NCI-H2107 treated with DMSO at 0.1 percent for 48 hours (cell line): Measurements from ENCODE around the gene EVPL.

Experiments used
- DNase-seq: peaks from one replicate; lab custom pipeline; 2025; ENCODE audit not compliant: unreplicated experiment; lab: John Stamatoyannopoulos, UW

Gene EVPL

DNA sequence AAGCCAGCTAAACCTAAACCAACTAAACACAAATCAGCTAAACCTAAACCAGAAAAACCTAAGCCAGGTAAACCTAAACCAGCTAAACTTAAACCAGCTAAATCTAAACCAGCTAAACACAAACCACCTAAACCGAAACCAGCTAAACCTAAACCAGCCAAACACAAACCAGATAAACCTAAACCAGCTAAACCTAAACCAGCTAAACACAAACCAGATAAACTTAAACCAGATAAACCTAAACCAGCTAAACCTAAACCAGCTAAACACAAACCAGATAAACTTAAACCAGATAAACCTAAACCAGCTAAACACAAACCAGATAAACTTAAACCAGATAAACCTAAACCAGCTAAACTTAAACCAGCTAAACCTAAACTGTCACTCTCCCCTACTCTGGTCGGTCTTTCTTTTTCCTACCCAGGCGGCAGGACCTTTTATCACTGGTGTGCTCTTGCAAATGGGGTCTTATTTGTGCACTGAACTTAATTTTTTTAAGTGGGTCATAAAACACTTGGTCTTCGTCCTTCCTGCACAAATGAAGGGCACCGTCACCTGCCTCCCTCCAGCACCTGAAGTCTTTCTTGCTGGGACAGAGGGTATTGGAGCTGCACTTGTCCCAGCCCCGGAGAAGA is 7.2 kb downstream of the EVPL start:
- no peak for DNase-seq

- no peak for DNase-seq
Measured at GRCh38 chr17:76018801-76019200, 8.3 kb downstream of the EVPL start.

DNA sequence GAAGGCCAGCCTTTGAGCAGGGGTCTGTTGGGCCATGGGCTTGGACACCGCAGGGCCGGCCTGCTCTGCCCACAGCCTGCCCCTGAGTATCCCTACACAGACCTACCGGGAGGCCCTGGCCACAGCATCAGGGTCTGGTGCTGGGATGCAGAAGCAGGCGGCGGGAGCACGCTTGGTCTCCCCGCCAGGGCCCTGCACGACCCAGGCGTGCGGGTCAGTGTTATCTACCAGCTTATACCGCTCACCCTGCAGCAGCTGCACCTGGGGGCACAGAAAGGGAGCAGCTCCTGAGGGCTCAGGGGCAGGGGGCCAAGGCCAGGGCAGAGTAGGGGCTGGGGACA is 8.8 kb downstream of the EVPL start:
- no peak for DNase-seq

GRCh38 chr17:76017481-76018339 is 9.4 kb downstream of the EVPL start:
- DNase-seq, result no peak

- peak; percentile 83 for DNase-seq
Measured at GRCh38 chr17:76014925-76015261, 12.2 kb downstream of the EVPL start.

GRCh38 chr17:76014100-76014924 is 12.8 kb downstream of the EVPL start:
- DNase-seq, result peak; percentile 27

DNA sequence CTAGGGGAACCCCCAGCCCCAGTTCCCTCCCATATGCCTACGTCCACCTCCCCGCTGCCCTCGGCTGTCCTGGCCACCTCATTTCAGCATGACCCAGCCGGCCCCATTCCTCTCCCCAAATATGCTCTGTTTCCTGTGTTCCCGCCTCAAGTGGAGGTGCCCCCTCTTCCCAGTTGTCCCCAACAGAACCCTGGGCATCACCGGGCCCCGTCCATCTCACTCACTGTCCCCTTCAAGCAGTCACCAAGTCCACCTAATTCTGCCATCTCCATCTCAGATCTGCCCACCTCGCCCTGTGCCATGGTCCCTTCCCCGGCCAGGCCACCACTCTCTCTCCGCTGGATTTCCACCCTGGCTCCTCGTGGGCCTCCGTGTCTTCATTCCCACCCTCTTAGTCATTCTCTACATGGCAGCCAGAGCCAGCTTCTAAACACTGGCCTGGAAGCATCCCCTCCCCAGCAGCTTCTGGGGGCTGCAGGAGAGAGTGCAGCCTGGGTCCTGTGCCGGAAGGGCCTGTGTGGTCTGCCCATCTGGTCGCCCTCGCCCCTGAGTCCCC is 13.7 kb downstream of the EVPL start:
- no peak for DNase-seq

- DNase-seq, result no peak
Measured at GRCh38 chr17:76011951-76012350, 15.2 kb downstream of the EVPL start.

DNA sequence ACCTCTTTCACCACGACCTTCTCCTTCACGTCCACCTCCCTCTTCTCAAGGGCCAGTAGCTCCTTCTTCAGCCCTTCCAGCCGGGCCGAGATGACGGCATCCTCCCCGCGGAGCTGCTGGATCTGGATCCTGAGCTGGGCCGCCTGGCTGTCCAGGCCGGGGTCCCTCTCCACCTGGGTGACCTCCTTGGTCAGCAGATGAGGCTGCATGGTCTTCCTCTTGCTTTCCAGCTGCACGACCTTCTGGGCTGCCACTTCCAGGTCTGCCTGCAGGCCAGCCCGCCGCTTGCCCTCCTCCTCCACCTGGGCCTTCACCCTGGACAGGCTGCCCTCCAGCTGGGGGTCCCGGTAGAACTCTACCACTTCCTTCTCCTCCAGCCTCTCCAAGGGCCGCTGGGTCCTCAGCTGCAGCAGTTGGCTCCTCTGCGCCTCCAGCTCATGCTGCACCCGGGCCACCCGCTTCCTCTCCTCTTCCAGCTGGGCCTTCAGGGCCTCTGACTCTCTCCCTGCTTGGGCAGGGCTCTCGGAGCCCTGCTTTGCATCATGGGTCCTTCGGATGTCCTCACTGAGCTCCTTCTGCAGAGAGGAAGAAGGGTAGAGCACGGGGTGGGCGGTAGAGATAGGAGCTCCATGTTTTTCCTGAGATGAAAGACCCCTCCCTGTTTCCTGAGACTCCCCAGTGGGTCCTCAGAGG is 17.0 kb downstream of the EVPL start:
- DNase-seq, result no peak

DNA sequence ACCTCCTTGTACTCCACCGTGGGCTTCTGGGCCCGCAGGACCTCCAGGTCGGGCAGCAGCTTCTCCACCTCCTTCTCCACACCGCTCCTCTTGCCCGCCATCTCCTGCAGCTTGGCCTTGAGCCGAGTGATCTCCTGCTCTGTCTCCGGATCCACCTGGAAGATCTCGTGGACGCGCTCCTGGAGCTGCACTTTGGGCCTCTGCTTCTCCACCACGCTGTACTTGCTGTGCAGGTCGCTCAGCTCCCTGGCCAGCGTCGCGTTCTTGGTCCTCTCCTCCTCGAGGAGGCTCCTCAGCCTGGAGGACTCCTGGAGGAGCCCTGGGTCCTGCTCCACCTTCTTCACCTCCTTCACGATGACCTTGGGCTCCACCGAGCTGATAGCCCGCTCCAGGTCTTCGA is 17.7 kb downstream of the EVPL start:
- DNase-seq, result no peak

DNA sequence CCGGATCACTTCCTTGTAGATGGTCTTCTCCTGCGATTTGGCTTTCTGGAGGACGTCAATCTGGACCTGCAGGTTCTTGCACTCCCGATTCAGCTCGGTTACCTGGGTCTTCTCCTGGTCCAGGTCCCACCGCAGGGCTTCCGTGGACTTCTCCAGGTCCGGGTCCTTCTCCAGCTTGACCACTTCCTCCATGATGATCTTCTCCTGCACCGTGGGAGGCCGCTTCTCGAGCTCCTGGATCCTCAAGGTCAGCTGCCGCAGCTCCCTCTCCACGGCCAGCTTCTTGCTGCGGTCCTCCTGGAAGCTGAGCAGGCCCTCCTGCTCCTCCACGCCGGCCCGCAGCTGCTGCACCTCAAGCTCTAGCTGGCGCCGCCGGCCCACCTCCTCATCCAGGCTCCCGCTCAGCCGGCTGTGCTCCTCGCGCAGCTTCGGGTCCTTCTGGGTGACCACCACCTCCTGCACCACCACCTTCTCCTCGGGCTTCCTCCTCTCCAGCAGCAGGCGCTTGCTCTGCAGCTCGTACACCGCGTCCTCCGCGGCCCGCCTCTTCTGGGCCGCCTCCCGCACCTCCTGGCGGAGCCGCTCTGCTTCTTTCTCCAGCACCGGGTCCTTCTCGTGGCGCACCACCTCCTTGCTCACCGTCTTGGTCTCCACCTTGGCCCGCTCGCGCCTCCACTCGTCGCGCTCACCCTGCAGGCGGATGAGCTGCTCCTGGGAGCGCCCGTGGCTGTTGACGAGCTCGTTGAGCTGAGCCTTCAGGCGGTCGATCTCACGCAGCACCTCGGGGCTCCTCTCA is 18.3 kb downstream of the EVPL start:
- DNase-seq, result no peak

GRCh38 chr17:76008208-76008607 is 18.9 kb downstream of the EVPL start:
- no peak for DNase-seq

DNA sequence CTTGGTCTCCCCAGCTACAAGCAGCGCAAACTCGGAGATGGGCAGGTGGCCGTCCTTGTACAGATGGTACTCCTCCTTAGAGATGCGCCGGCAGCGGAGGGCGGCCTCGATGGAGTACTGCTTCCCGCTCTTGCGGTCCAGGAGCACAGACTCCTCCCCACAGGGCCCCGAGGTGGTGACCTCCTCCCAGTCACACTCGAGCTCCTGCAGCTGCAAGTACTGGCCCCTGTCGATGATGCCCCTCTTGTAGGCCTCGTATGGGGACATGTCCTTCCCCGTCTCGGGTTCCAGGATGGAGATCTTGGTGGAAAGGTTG is 19.3 kb downstream of the EVPL start:
- no peak for DNase-seq

- no peak for DNase-seq
Measured at GRCh38 chr17:76007131-76007849, 19.8 kb downstream of the EVPL start.

GRCh38 chr17:76005263-76006149 is 21.6 kb downstream of the EVPL start:
- peak; percentile 39 for DNase-seq

- DNase-seq, result no peak
Measured at GRCh38 chr17:76004750-76005262, 22.3 kb downstream of the EVPL start.

- DNase-seq, result no peak
Measured at GRCh38 chr17:76003915-76004314, 23.2 kb downstream of the EVPL start.

GRCh38 chr17:76002100-76002499 is 25.0 kb downstream of the EVPL start:
- no peak for DNase-seq
